Adrenal gland (tissue), 5 donors: ENCODE data around the gene PRKCB.

Source experiments
- POLR2A ChIP-seq, 2 donors: fragments of 450-650 bp; IDR thresholded peaks; one replicate each; pipeline ENCODE4 v1.6.1; 2017; ENCODE audit warnings: antibody characterized with exemption in 2 of 2, mild to moderate bottlenecking in 2 of 2, moderate library complexity in 1 of 2
- TF ChIP-seq, protein P1 (sequence below), 6 experiments: fragments of 450-650 bp in 4 of 6; fragments of 200-600 bp in 2 of 6; sonication (generic) in 1 of 6; IDR thresholded peaks; 1 replicate in 5 of 6; 2 replicates in 1 of 6; pipeline versions ENCODE4 v1.5.1 to v1.8.0; 2016 to 2021; ENCODE audit warnings: antibody characterized with exemption in 6 of 6, mild to moderate bottlenecking in 2 of 6, moderate library complexity in 1 of 6
- donor health status: DM: no; HTN: no; CAD: no.

- TF ChIP-seq, protein P1, sequence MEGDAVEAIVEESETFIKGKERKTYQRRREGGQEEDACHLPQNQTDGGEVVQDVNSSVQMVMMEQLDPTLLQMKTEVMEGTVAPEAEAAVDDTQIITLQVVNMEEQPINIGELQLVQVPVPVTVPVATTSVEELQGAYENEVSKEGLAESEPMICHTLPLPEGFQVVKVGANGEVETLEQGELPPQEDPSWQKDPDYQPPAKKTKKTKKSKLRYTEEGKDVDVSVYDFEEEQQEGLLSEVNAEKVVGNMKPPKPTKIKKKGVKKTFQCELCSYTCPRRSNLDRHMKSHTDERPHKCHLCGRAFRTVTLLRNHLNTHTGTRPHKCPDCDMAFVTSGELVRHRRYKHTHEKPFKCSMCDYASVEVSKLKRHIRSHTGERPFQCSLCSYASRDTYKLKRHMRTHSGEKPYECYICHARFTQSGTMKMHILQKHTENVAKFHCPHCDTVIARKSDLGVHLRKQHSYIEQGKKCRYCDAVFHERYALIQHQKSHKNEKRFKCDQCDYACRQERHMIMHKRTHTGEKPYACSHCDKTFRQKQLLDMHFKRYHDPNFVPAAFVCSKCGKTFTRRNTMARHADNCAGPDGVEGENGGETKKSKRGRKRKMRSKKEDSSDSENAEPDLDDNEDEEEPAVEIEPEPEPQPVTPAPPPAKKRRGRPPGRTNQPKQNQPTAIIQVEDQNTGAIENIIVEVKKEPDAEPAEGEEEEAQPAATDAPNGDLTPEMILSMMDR (IDR thresholded peaks at IDR 0.05): no peak
- no peak for TF ChIP-seq POLR2A (IDR thresholded peaks at IDR 0.05)
Measured at GRCh38 chr16:23871924-23872323, 36.1 kb downstream of the PRKCB start.
